ENCODE data around the gene C14orf119.
"Not testable (repeated sequence)": the region's sequence is repeated elsewhere in the genome, so short reads cannot be mapped to it uniquely, and the experiment has no call there.

Gene C14orf119

GRCh38 chr14:23091294-23092225, 3.7 kb upstream of the C14orf119 start:
- no peak for DNase-seq

- DNase-seq: no peak
Measured at GRCh38 chr14:23093104-23093503, 2.2 kb upstream of the C14orf119 start.

- DNase-seq: no peak
Measured at GRCh38 chr14:23093526-23093925, 1.8 kb upstream of the C14orf119 start.

GRCh38 chr14:23093991-23094665, 1.2 kb upstream of the C14orf119 start:
- DNase-seq: no peak

GRCh38 chr14:23094666-23095195, 574 bp upstream of the C14orf119 start, which contains the start of gene ACIN1:
Gene ACIN1, minus strand, starts transcription at chr14:23095136. Its CDS starts 24 bp downstream, at chr14:23095112.
- DNase-seq: no peak

GRCh38 chr14:23097786-23098185, 2.5 kb downstream of the C14orf119 start:
- no peak for DNase-seq

GRCh38 chr14:23099212-23099861, 4.0 kb downstream of the C14orf119 start:
- no peak for DNase-seq

GRCh38 chr14:23101213-23101970, 6.1 kb downstream of the C14orf119 start:
- no peak for DNase-seq

GRCh38 chr14:23101986-23102625, 6.8 kb downstream of the C14orf119 start:
- no peak for DNase-seq

GRCh38 chr14:23102801-23103200, 7.5 kb downstream of the C14orf119 start:
- DNase-seq: no peak

- DNase-seq: no peak
Measured at GRCh38 chr14:23103581-23103980, 8.3 kb downstream of the C14orf119 start.

GRCh38 chr14:23104070-23104590, 8.8 kb downstream of the C14orf119 start:
- DNase-seq: no peak

GRCh38 chr14:23104591-23105347, 9.5 kb downstream of the C14orf119 start, which contains the start of gene CIROP:
Gene CIROP, minus strand, starts transcription at chr14:23104989. Its CDS starts 69 bp downstream, at chr14:23104920.
- DNase-seq: no peak

GRCh38 chr14:23105348-23105824, 10.1 kb downstream of the C14orf119 start:
- DNase-seq: no peak

- no peak for DNase-seq
Measured at GRCh38 chr14:23106747-23107045, 11.4 kb downstream of the C14orf119 start.

- DNase-seq: not testable (repeated sequence)
Measured at GRCh38 chr14:23107620-23108019, 12.3 kb downstream of the C14orf119 start.

GRCh38 chr14:23108169-23108568, 12.9 kb downstream of the C14orf119 start:
- not testable (repeated sequence) for DNase-seq

GRCh38 chr14:23109769-23110168, 14.5 kb downstream of the C14orf119 start:
- DNase-seq: no peak

GRCh38 chr14:23110579-23111365, 15.5 kb downstream of the C14orf119 start:
- DNase-seq: no peak
